Amniotic stem cell (primary cell): ENCODE results near the gene GP1BA.

Experiments
- DNase-seq: peaks from one replicate; lab custom pipeline; 2025; lab: John Stamatoyannopoulos, UW

Gene GP1BA

DNA sequence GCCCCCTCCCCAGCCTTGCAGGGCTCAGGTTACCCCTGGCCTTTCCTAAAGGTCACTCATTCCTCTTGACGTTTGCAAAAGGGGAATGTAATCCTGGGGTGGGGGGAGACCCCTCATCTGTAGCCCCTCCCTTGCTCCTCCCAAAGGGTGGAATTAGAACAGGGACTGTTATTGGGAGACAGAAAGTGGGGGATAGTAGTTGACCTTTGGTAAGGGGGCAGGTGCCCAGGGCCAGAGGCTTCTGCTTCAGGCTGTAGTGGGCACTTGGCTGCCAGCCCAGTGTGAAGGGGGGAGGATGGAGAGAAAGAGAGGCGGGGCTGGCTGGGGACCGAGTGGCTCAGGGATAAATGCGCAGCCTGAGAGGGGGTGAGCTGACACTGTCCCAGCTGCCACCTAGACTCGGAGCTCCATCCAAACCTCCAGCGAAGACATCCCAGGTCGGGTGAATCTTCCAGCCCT lies 18.7 kb downstream of the GP1BA start, which contains the start of gene ENO3:
Gene ENO3 (plus strand): TSS at position 374 of the 459 bp plus-strand sequence. CDS start 711 bp downstream, outside the sequence.
- no peak for DNase-seq

GRCh38 chr17:4951486-4951885 lies 19.4 kb downstream of the GP1BA start:
- no peak for DNase-seq

DNA sequence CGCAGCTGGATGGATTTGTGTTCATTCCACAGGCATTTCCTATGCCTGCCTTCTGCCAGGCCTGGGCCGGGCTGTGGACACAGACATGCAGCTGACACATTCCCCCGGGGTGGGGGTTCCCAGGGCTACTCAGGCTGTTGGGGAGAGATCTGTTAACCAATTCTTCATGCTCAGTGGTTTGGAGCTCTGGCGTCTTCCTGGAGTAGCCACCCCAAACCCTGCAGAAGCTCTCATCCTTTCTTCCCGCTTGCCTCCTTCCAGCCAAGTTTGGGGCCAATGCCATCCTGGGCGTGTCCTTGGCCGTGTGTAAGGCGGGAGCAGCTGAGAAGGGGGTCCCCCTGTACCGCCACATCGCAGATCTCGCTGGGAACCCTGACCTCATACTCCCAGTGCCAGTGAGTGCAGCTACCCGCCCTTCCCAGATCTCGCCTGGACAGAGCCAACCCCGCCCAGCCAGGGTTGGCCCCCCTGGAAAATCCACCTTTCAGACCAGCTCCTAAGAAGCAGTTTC lies 21.4 kb downstream of the GP1BA start:
- DNase-seq: peak; percentile 40

DNA sequence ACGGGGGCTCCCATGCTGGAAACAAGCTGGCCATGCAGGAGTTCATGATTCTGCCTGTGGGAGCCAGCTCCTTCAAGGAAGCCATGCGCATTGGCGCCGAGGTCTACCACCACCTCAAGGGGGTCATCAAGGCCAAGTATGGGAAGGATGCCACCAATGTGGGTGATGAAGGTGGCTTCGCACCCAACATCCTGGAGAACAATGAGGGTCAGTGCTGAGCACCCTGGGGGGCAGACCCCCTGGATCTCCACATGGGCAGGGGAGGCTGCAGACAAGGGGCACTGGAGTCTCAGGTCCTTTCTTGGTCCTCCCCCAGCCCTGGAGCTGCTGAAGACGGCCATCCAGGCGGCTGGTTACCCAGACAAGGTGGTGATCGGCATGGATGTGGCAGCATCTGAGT lies 23.0 kb downstream of the GP1BA start:
- no peak for DNase-seq

DNA sequence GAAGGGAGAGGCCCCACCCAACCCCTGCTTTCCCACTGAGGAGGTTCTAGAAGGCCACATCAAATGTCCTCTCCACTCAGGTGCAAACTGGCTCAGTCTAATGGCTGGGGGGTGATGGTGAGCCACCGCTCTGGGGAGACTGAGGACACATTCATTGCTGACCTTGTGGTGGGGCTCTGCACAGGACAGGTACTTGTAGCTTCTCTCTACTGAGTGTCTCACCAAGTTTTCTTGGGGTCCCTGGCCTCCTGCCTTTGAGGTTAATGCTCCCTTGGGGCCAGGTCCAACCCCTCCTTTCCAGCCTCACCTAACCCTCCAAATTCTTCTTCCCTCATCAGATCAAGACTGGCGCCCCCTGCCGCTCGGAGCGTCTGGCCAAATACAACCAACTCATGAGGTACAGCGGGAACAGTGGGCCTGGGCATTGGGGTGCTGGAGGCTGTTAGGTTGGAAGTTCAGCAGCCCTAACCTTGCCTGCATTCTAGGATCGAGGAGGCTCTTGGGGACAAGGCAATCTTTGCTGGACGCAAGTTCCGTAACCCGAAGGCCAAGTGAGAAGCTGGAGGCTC lies 24.5 kb downstream of the GP1BA start:
- DNase-seq: no peak

DNA sequence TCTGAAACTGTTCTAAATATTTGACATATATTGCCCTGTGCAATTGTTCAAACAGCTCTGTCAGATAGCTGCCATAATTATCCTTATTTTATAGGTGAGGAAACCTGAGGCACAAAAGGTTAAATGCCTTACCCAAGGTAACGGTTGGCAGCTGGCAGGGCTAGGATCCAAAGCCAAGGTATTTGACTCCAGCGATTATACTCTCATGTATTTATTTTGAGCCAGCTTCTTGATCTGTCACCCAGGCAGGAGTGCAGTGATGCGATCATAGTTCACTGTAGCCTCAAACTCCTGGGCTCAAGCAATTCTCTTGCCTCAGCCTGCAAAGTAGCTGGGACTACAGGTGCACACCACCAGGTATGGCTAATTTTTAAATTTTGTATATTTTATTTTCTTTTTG lies 26.0 kb downstream of the GP1BA start:
- DNase-seq: no peak

DNA sequence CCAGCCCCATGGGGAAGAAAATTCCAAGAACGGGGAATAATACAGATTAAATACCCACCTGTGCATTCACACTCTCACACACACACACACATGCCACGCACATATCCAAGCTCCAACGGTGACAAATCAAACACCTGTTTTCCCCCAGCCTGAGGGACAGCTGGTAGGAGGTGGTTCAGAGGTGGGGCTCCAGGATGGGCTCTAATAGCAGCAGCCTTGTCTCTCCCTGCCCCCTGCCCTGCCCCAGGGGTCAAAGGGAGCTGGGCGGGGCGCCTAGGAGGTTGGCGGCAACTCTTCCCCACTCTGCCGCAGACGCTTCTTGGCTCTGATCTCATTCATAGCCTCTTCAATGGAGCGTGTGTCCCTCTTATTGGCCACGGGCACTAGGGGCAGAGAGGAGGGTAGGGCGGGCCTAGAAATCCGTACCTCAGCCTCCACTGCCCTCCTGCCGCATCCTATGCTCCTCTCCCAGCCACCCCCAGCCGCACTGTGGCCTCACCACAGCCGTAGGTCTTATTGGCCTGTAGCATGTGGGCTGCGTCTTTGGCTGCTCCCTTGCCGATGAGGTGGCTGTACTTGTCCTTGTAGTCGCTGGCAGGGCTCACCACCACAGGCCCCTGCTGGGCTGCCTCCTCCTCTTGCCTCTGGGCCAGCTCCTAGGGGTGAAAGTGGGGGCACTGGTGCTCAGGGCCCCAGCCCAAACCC lies 27.3 kb downstream of the GP1BA start:
- no peak for DNase-seq

DNA sequence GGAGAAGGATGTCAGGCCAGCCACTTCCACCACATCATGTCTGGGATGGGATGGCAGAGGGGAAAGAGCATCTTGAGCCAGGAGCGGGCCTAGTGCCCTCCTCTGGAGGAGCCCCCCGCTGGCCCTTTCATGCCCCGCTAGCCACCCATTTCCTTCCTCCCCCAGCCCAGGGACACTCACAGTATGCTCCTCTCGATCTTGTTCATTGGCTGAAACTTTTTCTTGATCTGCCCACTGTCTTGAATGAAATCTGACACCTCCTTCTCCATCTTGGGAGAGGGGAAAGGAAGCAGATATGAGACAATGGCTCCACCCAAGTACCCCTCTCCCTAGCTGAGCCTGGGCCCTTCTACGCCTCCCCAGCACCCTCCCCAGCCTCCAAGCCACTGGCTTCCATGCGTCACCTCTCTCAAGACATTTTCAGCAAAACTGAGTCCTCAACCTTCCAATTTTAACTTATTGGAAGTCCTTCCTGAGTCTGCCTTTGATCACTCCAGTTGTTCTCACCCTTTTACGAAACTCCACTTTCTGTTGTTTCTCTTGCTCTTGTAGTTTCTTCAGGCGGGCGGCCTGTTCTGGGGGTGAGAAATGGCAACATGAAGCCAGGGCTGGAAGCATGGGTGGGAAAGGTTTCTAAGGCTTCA lies 28.3 kb downstream of the GP1BA start:
- DNase-seq: no peak

- DNase-seq: no peak
These were observed 33.4 kb downstream of the GP1BA start for GRCh38 chr17:4965311-4965986.

DNA sequence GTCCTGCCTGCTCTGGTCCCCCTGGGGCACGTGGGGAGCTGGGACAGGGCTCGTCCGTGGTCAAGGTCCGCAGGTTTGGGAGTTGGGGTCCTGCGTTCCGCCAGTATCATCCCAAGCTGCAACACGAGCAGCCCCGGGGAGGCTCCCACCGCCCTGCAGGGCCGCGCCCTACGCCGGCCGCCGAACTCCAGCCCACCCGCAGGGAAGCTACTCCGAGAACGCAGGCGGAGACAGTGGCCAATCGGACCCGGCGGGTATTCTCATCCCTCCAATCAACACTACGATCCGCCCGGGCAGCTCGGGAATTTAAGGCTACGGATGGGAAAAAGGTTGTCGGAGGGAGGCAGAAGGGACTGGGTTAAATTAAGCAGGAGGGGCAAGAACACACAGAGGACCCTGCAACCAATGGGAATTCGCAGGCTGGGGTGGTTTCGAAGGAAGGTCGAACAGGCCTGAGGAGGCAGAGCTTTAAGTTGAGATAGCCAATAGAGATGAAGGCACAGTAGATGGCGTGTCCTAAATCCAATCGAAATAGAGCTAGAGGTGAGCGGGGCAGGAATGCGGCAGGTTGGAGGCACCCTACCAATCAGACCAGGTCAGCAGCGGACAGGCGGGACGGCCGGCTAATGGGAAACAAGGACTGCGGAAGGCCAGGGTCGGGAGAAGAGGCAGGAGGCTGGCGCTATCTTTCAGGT lies 34.9 kb downstream of the GP1BA start:
- peak; percentile 98 for DNase-seq

GRCh38 chr17:4967539-4968485 lies 35.7 kb downstream of the GP1BA start, which contains the start of gene SPAG7:
Gene SPAG7 (minus strand): TSS chr17:4967817. CDS start chr17:4967804, 13 bp downstream.
- peak; percentile 91 for DNase-seq

- DNase-seq: peak; percentile 11
These were observed 36.5 kb downstream of the GP1BA start for GRCh38 chr17:4968486-4969046.

- peak; percentile 91 for DNase-seq
These were observed 37.0 kb downstream of the GP1BA start for GRCh38 chr17:4969047-4969550.

DNA sequence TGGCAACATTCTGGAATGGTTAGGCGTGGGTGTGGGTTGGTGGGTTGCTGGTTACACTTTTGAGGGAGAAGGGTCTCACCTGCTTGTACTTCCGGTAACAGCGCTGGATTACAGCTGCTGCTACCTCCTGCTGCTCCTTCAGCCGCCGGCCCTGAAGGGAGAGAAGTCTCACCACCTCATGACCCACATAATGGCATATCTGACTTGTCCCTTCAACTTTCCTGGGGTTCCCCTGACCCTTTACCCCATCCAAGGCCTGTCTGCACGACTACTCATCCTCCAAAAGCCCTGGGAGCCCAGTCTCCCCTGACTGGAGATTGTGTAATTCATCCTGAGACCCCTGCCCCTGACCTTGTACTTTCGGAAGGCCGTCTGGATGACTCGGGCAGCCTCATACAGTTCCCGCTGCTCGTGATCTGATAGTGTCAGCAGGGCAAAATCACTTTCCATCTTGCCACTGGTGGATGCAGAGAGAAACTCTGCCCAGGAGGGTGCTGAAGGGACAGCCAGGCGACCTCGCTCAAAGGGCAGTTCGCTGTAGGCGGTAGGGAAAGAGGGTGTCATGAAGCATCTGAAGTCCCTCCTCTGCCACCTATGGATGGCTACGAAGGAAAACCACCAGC lies 37.6 kb downstream of the GP1BA start:
- peak; percentile 10 for DNase-seq

DNA sequence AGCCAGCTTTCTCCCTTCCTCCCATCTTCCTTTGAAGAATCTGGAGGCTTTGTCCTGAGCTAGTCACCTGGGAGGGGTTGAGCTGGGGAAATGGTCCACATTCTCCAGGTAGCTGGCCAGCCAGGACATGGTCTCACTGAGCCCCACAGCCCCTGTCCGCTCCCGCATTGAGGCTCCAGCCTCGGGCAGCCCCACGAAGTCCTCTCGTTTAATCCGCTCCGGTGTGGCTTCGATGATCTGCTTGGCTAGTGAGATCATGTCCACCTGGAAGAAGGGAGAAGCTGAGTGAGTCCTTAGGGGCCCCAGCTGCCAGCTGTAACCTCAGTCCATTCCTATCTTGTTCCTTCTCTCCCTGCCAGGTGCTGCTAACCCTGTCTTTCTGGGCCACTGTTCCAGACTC lies 38.2 kb downstream of the GP1BA start:
- DNase-seq: no peak

DNA sequence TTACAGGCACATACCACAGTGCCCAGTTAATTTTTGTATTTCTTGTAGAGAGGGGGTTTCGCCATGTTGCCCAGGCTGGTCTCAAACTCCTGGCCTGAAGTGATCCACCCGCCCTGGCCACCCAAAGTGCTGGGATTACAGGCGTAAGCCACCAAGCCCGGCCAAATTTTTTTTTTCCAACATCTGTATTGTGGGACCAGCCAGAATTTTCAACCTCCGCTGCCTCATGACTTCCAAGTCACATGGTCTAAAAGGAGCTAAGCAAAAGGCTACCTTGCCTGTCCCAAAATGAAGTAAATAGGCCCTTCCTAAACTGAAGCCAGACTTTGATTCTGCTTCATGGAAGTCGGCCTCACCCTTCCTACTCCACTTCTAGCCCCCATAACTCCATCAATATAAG lies 39.7 kb downstream of the GP1BA start:
- no peak for DNase-seq

- no peak for DNase-seq
These were observed 40.2 kb downstream of the GP1BA start for GRCh38 chr17:4972322-4972721.

DNA sequence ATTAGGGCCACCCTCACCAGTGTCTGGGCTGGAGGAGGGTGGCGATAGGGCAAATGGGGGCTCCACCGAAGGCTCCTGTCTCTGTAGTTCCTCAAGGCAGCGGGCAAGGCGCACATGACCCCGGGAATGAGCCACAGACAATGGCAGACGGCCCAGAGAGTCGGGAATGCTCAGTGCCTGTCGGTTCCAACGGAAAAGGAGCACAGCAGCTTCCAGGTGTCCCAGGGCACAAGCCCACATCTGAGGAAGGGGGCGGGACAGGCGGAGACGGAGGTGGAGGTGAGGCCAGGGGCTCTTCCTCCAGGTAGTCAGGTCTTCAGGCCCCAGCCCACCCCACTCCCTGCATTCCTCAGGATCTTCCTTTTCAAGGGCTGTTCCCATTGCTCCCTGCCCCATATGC lies 40.7 kb downstream of the GP1BA start:
- no peak for DNase-seq

DNA sequence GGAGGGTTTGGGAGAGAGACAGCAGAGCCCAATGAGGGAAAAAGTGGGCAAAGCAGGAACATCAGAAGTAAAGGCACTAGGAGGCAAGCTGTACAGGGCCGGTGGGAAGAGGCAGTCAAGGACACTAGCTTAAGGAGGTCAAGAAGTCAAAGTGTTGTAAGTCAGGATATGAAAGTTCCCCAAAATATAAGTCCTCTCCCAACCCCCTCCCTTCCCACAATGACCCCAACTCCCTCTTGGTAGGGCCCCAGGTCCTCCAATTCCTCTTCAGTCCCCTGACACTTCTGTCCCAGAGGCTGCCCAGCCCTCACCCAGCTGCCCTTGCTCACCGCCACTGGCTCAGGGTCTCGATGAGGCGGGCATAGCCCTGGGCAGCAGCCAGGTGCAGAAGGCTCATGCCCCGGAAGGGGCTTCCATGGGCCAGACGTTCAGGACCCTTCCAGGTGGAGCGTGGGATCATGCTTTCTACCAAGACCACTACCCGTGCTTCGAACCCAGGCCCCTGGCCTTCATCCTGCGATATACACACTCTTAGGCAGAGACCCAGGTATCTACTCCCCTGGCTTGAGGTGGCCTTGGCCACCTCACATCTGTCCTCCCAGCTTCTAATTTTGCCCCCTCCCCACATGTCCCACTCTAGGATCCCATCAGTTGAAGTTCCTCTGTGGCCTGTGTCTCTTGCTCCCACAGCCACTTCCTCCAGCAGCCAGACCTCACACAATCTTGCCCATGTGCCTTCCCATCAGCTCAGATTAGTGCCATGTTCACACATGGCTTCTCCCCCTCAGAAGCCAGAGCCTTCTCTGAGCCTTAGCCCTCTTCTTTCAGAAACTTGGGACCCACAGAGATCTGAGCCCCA lies 41.4 kb downstream of the GP1BA start:
- no peak for DNase-seq
